Stimulated activated naive B cell treated with anti-CD40 and anti-IgM and Interleukin-4, amounts not matched to agents 10 μg/mL and 1 μg/mL and 100 μg/mL, for 72 hours (primary cell): ENCODE results near the gene UMAD1.

Experiments
- ATAC-seq, 2 donors: fragments of 150-1000 bp; cut with Tn5 transposase; replicated peaks; 2 replicates each; pipeline ENCODE4 v1.10.0; 2021; ENCODE audit warnings: moderate library complexity in 1 of 2
- DNase-seq: peaks from one replicate; pipeline ENCODE4 v3.0.0; 2021
- H3K27ac Mint-ChIP-seq: one replicate; pipeline ENCODE4 v1.8.0; 2022; ENCODE audit warnings: mild to moderate bottlenecking, mixed read lengths
- H3K27me3 Mint-ChIP-seq, 2 donors: one replicate each; pipeline ENCODE4 v1.8.0; 2022; ENCODE audit warnings: mixed read lengths in 2 of 2
- H3K36me3 Mint-ChIP-seq, 2 donors: one replicate each; pipeline ENCODE4 v1.8.0; 2022; ENCODE audit warnings: mixed read lengths in 2 of 2, mild to moderate bottlenecking in 1 of 2
- H3K4me1 Mint-ChIP-seq, 2 donors: one replicate each; pipeline ENCODE4 v1.8.0; 2022; ENCODE audit warnings: mixed read lengths in 2 of 2, mild to moderate bottlenecking in 1 of 2
- H3K4me3 Mint-ChIP-seq, 2 donors: one replicate each; pipeline ENCODE4 v1.8.0; 2022; ENCODE audit warnings: mild to moderate bottlenecking in 2 of 2, mixed read lengths in 2 of 2, moderate library complexity in 1 of 2
- H3K9me3 Mint-ChIP-seq, 2 donors: one replicate each; pipeline ENCODE4 v1.8.0; 2022; ENCODE audit warnings: mixed read lengths in 2 of 2, mild to moderate bottlenecking in 1 of 2

UMAD1 gene

DNA sequence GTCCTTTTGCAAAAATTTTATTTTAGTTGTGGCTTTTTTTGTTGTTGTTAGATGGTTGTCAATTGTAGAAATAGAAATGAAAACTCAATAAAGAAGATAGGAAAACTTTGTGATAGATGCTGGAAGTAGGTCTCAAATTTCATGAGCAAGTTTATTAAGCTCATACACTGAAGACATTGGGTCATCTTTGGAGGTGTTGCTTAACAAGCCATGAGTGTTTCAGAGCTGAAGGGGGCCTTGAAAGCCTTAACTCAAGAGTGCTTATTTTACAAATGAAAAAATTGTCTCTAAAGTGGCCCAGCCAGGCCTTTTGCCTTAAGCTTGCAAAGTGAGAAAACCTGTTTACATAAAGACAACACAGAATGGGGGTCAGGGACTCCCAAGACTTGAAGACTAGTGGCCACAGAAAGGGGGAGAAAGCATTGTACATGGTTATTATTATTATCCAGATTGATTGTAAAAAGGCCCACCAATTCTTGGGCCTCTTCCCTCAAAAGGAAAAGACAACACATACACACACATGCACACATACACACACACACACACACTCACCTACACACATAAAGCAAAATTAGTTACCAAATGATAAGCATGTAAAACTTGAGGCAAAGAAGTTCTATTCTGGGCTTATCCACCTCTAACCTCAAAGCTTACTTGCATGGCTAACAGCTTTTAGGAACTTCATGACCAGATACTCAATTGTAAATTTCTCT, 278.3 kb downstream of the UMAD1 start:
- no peaks in the 10 kb centered on the region for H3K27me3 Mint-ChIP-seq
- H3K9me3 Mint-ChIP-seq = peaks cover 0 to 3% of the 10 kb centered on the region in 2 donors
- peaks cover 24 to 35% of the 10 kb centered on the region in 2 donors for H3K4me1 Mint-ChIP-seq
- peak in 1 of 2 donors; percentile 55 for ATAC-seq
- DNase-seq = no peak
- peak overlapping the region; percentile 43 for H3K27ac Mint-ChIP-seq
- peaks cover 6 to 7% of the 10 kb centered on the region in 2 donors for H3K36me3 Mint-ChIP-seq
- H3K4me3 Mint-ChIP-seq = no peak overlapping the region

DNA sequence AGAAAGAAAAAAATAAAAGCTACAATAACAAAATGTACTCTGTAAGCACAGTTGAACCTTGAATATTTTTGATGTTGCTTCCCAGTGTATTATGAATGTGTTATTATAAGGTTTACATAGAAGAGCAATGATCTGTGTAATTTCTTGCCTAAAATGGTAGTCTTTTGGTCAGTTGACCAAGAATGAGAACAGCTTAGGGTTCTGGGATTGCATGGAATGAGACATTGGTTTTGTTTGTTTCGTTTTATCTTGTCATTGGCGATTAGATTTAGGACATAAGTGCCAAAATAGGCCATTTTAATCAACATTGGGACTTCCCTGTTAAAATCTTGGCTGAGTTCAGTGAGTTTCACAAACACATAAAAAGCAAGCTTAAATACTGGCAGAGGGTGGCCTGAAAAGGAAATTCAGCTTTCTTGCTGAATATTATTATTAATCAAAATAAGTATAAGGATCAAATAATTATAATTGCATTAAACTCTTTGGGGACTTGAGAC, 278.9 kb downstream of the UMAD1 start:
- H3K27me3 Mint-ChIP-seq = no peaks in the 10 kb centered on the region
- DNase-seq = no peak
- ATAC-seq = peak; percentile 69
- H3K36me3 Mint-ChIP-seq = peaks cover 8 to 10% of the 10 kb centered on the region in 2 donors
- no peak overlapping the region for H3K27ac Mint-ChIP-seq
- no peak overlapping the region for H3K4me3 Mint-ChIP-seq
- peaks cover 27 to 38% of the 10 kb centered on the region in 2 donors for H3K4me1 Mint-ChIP-seq
- H3K9me3 Mint-ChIP-seq = peaks cover 0 to 3% of the 10 kb centered on the region in 2 donors

DNA sequence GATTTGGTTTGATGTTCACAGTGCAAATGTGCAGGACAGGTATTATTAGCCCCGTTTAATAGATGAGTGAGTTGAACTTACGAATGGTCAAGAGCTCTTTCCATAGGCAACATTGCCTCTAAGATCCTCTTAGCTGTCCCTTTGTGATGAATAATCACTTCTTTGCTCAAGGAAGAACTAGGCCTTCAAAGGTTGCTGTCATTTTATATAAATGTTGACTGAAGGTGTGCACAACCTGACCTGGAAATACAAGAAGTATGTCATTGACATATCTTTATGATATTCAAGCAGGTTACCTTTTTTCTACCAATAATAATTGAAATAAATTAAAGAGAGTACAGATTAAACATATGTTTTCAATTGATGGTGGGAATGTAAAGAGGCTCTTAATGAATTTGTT, 279.5 kb downstream of the UMAD1 start:
- DNase-seq = no peak
- Mint-ChIP-seq H3K36me3 (peaks cover 10% of the 10 kb centered on the region in 2 donors), H3K4me3 (no peak overlapping the region), H3K4me1 (peaks cover 28 to 39% of the 10 kb centered on the region in 2 donors), H3K9me3 (peaks cover 0 to 3% of the 10 kb centered on the region in 2 donors), H3K27ac (no peak overlapping the region), H3K27me3 (no peaks in the 10 kb centered on the region)
- ATAC-seq = no peak

DNA sequence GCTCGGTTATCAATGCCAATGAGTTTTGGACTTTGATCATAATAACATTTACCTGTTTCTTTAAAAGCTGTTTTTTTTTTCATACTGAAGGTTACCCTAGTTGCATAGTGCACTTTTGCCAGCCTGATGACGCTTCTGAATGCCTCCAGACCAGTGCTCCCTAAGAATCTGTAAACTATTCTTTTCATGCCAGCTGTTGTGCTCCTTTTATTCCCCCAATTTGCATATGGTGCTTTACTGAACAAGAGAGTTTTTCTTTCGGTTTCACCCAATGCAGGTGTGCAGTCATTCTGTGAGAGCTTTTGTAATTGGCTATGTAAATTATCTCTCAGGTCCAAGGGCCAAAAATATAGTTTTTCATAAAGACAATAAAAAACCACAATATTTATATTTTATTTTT, 279.9 kb downstream of the UMAD1 start:
- DNase-seq = peak; percentile 27
- H3K4me1 Mint-ChIP-seq = peaks cover 28 to 39% of the 10 kb centered on the region in 2 donors
- H3K27me3 Mint-ChIP-seq = no peaks in the 10 kb centered on the region
- peak overlapping the region; percentile 27 for H3K27ac Mint-ChIP-seq
- peak overlapping the region; percentile 18 to 63 for H3K4me3 Mint-ChIP-seq
- ATAC-seq = peak; percentile 91 to 93
- H3K9me3 Mint-ChIP-seq = peaks cover 0 to 3% of the 10 kb centered on the region in 2 donors
- H3K36me3 Mint-ChIP-seq = peaks cover 10% of the 10 kb centered on the region in 2 donors

DNA sequence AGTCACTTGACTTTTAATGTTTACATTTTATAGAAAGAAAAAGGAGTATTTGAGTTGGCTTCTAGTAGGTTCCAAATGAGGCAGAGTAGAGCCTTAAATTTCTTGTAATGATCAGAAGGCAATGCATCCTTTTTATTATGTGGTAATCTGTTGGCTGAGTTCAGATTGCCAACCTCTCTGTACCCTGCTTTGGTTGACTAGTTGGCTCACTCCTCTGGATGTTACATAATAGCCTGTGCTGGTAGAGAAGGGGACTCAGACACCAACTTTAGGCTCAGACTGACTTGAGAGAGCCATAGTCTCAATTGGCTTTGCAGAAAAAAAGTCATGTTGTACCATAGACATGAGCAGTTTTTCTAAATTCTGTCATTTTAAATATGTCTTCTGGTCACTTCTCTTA, 281.3 kb downstream of the UMAD1 start:
- ATAC-seq (no peak), DNase-seq (no peak)
- Mint-ChIP-seq H3K4me1 (peaks cover 28 to 39% of the 10 kb centered on the region in 2 donors), H3K27me3 (no peaks in the 10 kb centered on the region), H3K9me3 (no peaks in the 10 kb centered on the region), H3K27ac (no peak overlapping the region), H3K4me3 (no peak overlapping the region), H3K36me3 (peaks cover 4 to 5% of the 10 kb centered on the region in 2 donors)

DNA sequence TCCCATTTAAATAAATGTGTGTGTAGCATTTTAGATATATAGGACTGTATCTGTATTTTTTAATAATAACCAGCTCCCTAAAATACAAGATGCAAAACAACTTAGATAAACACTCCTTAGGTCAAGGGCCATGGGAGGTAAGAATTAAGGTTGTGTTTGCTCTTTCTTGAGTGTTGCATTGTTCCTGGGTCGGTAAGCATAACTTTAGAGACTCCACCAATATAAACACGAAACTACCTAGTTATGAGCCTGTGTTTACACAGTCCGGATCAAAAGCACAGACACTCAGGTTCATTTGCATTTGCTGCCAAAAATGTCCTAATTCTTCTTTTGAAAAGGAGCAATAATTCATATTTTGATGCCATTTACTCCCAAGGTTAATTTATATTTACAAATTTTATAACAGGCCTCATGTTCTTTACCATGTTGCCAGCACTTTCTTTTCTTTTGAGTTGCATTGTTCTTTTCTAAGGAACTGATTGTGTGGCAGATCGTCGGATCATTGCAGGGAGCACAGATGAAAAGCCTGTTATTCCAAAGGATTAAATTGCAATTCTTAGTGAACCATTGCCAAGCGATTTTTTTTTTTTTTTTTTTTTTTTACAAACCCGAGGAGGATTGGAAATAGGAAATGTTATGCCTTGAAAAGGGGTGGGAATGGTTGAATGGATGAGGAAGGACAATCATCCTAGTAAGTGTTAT, 282.3 kb downstream of the UMAD1 start:
- H3K27me3 Mint-ChIP-seq = no peaks in the 10 kb centered on the region
- no peak overlapping the region for H3K27ac Mint-ChIP-seq
- H3K4me3 Mint-ChIP-seq = no peak overlapping the region
- H3K4me1 Mint-ChIP-seq = peaks cover 28 to 39% of the 10 kb centered on the region in 2 donors
- ATAC-seq (no peak), DNase-seq (no peak)
- H3K36me3 Mint-ChIP-seq = peaks cover 4 to 5% of the 10 kb centered on the region in 2 donors
- H3K9me3 Mint-ChIP-seq = no peaks in the 10 kb centered on the region

DNA sequence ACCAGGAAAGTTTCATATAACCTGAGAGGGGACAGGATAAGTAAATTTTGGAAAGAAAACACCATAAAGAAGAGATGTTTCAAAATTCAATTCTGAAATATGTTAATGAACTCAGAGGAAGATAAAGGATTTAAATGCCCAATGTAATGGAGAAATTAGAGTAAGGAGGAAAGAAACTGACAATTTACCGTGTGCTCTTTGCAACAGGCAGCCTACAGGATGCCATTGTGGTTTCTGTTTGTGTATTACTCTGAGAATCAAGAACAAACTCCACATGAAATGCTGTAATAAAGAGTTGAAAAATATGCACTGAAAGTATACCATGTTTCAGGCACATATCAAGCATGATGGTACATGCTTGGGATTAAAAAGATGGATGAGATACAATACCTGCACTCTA, 283.3 kb downstream of the UMAD1 start:
- no peak for ATAC-seq
- peaks cover 25 to 34% of the 10 kb centered on the region in 2 donors for H3K4me1 Mint-ChIP-seq
- no peak overlapping the region for H3K4me3 Mint-ChIP-seq
- no peak for DNase-seq
- H3K27me3 Mint-ChIP-seq = no peaks in the 10 kb centered on the region
- H3K27ac Mint-ChIP-seq = no peak overlapping the region
- no peaks in the 10 kb centered on the region for H3K9me3 Mint-ChIP-seq
- peaks cover 4 to 5% of the 10 kb centered on the region in 2 donors for H3K36me3 Mint-ChIP-seq

DNA sequence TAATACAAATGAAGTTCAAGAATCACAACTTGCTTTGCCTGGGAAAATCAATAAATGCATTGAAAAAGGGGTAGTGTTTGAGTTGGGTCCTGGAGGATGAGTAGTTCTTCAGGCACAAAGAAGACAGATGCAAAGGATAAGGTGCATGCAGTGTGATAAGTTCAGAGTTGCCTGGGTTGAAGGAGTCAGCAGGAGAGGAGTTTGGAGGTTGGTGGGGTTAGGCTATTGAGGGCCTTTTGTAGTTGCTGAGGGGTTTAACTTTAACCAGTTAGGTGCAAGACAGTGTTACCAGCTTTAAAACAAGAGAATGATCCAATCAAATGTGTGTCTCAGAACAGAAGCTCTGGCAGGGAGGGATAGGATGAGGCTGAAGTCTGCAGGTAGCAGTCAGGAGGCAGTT, 283.8 kb downstream of the UMAD1 start:
- Mint-ChIP-seq H3K4me3 (no peak overlapping the region), H3K4me1 (peaks cover 22 to 29% of the 10 kb centered on the region in 2 donors), H3K9me3 (no peaks in the 10 kb centered on the region), H3K27ac (no peak overlapping the region), H3K27me3 (no peaks in the 10 kb centered on the region), H3K36me3 (peaks cover 4 to 5% of the 10 kb centered on the region in 2 donors)
- ATAC-seq (no peak), DNase-seq (no peak)
